Duodenal mucosa (tissue), 2 donors: ENCODE data around the gene OXNAD1.

Experiments used
- H3K27ac ChIP-seq: one replicate; pipeline ENCODE4 v1.7.0; 2013; ENCODE audit warnings: low read depth, low read length
- H3K27me3 ChIP-seq, 2 donors: one replicate each; pipeline ENCODE4 v1.7.0; 2013; ENCODE audit warnings: low read length in 2 of 2, control low read depth in 1 of 2; ENCODE audit not compliant: insufficient read depth in 2 of 2, control insufficient read depth in 1 of 2
- H3K36me3 ChIP-seq, 2 donors: one replicate each; pipeline ENCODE4 v1.7.0; 2013; ENCODE audit warnings: low read length in 2 of 2, control low read depth in 1 of 2; ENCODE audit not compliant: insufficient read depth in 2 of 2, control insufficient read depth in 1 of 2
- H3K4me1 ChIP-seq, 2 donors: one replicate each; pipeline ENCODE4 v1.7.0; 2013; ENCODE audit warnings: low read length in 2 of 2, control low read depth in 1 of 2; ENCODE audit not compliant: insufficient read depth in 2 of 2, control insufficient read depth in 1 of 2
- H3K4me3 ChIP-seq, 2 donors: one replicate each; pipeline ENCODE4 v1.7.0; 2013; ENCODE audit warnings: low read length in 2 of 2, low read depth in 1 of 2
- H3K9ac ChIP-seq, 2 donors: one replicate each; pipeline ENCODE4 v1.7.0; 2013; ENCODE audit warnings: low read length in 2 of 2, low read depth in 1 of 2
- H3K9me3 ChIP-seq, 2 donors: one replicate each; pipeline ENCODE4 v1.7.0; 2013; ENCODE audit warnings: low read length in 2 of 2, control low read depth in 1 of 2; ENCODE audit not compliant: control insufficient read depth in 1 of 2

OXNAD1 gene

GRCh38 chr3:16289144-16289889 is 24.3 kb downstream of the OXNAD1 start:
- Histone ChIP-seq H3K9me3 (peaks cover 0 to 3% of the 10 kb centered on the region in 2 donors), H3K27me3 (no peaks in the 10 kb centered on the region), H3K4me3 (peak overlapping the region in 1 of 2 donors; percentile 42), H3K27ac (no peak overlapping the region), H3K4me1 (no peaks in the 10 kb centered on the region), H3K9ac (peak overlapping the region in 1 of 2 donors; percentile 51), H3K36me3 (peaks cover 14 to 28% of the 10 kb centered on the region in 2 donors)

- H3K9ac ChIP-seq, result no peak overlapping the region
- H3K27ac ChIP-seq, result no peak overlapping the region
- peak overlapping the region; percentile 0 to 5 for H3K4me3 ChIP-seq
These were observed 25.2 kb downstream of the OXNAD1 start for GRCh38 chr3:16290007-16290826.

GRCh38 chr3:16290827-16291196 is 25.8 kb downstream of the OXNAD1 start:
- no peaks in the 10 kb centered on the region for H3K27me3 ChIP-seq
- peaks cover 0 to 3% of the 10 kb centered on the region in 2 donors for H3K9me3 ChIP-seq
- H3K36me3 ChIP-seq, result peaks cover 21 to 35% of the 10 kb centered on the region in 2 donors
- H3K9ac ChIP-seq, result no peak overlapping the region
- H3K4me1 ChIP-seq, result no peaks in the 10 kb centered on the region
- no peak overlapping the region for H3K27ac ChIP-seq
- no peak overlapping the region for H3K4me3 ChIP-seq

More at GRCh38 chr3:16290007-16290826, 25.2 kb downstream of the OXNAD1 start:
- peaks cover 0 to 3% of the 10 kb centered on the region in 2 donors for H3K9me3 ChIP-seq
- no peaks in the 10 kb centered on the region for H3K4me1 ChIP-seq
- H3K36me3 ChIP-seq, result peaks cover 19 to 29% of the 10 kb centered on the region in 2 donors
- no peaks in the 10 kb centered on the region for H3K27me3 ChIP-seq

GRCh38 chr3:16294844-16295243 is 29.8 kb downstream of the OXNAD1 start:
- Histone ChIP-seq H3K4me1 (no peaks in the 10 kb centered on the region), H3K36me3 (peaks cover 17 to 30% of the 10 kb centered on the region in 2 donors), H3K9me3 (peaks cover 0 to 3% of the 10 kb centered on the region in 2 donors), H3K9ac (no peak overlapping the region), H3K27me3 (no peaks in the 10 kb centered on the region), H3K27ac (no peak overlapping the region), H3K4me3 (no peak overlapping the region)

GRCh38 chr3:16295298-16295890 is 30.4 kb downstream of the OXNAD1 start:
- peaks cover 0 to 3% of the 10 kb centered on the region in 2 donors for H3K9me3 ChIP-seq
- no peaks in the 10 kb centered on the region for H3K27me3 ChIP-seq
- no peak overlapping the region for H3K4me3 ChIP-seq
- no peak overlapping the region for H3K27ac ChIP-seq
- no peaks in the 10 kb centered on the region for H3K4me1 ChIP-seq
- H3K36me3 ChIP-seq, result peaks cover 20 to 34% of the 10 kb centered on the region in 2 donors
- H3K9ac ChIP-seq, result no peak overlapping the region

- Histone ChIP-seq H3K27ac (no peak overlapping the region), H3K9ac (no peak overlapping the region), H3K9me3 (peaks cover 0 to 3% of the 10 kb centered on the region in 2 donors), H3K36me3 (peaks cover 35 to 47% of the 10 kb centered on the region in 2 donors), H3K4me1 (no peaks in the 10 kb centered on the region), H3K27me3 (no peaks in the 10 kb centered on the region), H3K4me3 (no peak overlapping the region)
These were observed 33.2 kb downstream of the OXNAD1 start for GRCh38 chr3:16297997-16298885.

GRCh38 chr3:16298891-16299290 is 33.9 kb downstream of the OXNAD1 start:
- Histone ChIP-seq H3K27ac (no peak overlapping the region), H3K9ac (no peak overlapping the region), H3K9me3 (no peaks in the 10 kb centered on the region), H3K36me3 (peaks cover 36 to 48% of the 10 kb centered on the region in 2 donors), H3K4me3 (no peak overlapping the region), H3K27me3 (no peaks in the 10 kb centered on the region), H3K4me1 (no peaks in the 10 kb centered on the region)

- Histone ChIP-seq H3K9me3 (no peaks in the 10 kb centered on the region), H3K4me3 (no peak overlapping the region), H3K4me1 (no peaks in the 10 kb centered on the region), H3K9ac (no peak overlapping the region), H3K27ac (no peak overlapping the region), H3K36me3 (peaks cover 34 to 50% of the 10 kb centered on the region in 2 donors), H3K27me3 (no peaks in the 10 kb centered on the region)
These were observed 34.7 kb downstream of the OXNAD1 start for GRCh38 chr3:16299746-16300145.

GRCh38 chr3:16300307-16300706 is 35.3 kb downstream of the OXNAD1 start:
- Histone ChIP-seq H3K27ac (no peak overlapping the region), H3K9ac (no peak overlapping the region), H3K4me3 (no peak overlapping the region), H3K36me3 (peaks cover 32 to 49% of the 10 kb centered on the region in 2 donors), H3K9me3 (no peaks in the 10 kb centered on the region), H3K27me3 (no peaks in the 10 kb centered on the region), H3K4me1 (peaks cover 4 to 5% of the 10 kb centered on the region in 2 donors)
